ENCODE results near the gene PRDM5. TPM values are rescaled to one million over a fixed set of nuclear protein-coding genes. Genes with fewer than 3 reads are reported as not detected.
"Not testable (repeated sequence)": the region's sequence is repeated elsewhere in the genome, so short reads cannot be mapped to it uniquely, and the experiment has no call there.

PRDM5 gene
- total RNA-seq, 1 donor, result 30.7 TPM

- DNase-seq (ENCODE audit: low read depth), result no peak
- TF ChIP-seq, protein P1, sequence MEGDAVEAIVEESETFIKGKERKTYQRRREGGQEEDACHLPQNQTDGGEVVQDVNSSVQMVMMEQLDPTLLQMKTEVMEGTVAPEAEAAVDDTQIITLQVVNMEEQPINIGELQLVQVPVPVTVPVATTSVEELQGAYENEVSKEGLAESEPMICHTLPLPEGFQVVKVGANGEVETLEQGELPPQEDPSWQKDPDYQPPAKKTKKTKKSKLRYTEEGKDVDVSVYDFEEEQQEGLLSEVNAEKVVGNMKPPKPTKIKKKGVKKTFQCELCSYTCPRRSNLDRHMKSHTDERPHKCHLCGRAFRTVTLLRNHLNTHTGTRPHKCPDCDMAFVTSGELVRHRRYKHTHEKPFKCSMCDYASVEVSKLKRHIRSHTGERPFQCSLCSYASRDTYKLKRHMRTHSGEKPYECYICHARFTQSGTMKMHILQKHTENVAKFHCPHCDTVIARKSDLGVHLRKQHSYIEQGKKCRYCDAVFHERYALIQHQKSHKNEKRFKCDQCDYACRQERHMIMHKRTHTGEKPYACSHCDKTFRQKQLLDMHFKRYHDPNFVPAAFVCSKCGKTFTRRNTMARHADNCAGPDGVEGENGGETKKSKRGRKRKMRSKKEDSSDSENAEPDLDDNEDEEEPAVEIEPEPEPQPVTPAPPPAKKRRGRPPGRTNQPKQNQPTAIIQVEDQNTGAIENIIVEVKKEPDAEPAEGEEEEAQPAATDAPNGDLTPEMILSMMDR (IDR thresholded peaks at IDR 0.05; ENCODE audit: insufficient read depth, low read depth, low read length), result no peak
- no peak overlapping the region for H3K4me3 ChIP-seq (ENCODE audit: low read depth, low read length)
These were observed 172.9 kb downstream of the PRDM5 start for GRCh38 chr4:120749445-120750151.

GRCh38 chr4:120741636-120742035, 180.9 kb downstream of the PRDM5 start:
- H3K4me3 ChIP-seq (ENCODE audit: low read depth, low read length); DNase-seq (ENCODE audit: low read depth): not testable (repeated sequence)

- H3K4me3 ChIP-seq (ENCODE audit: low read depth, low read length), result no peak overlapping the region
- no peak for DNase-seq (ENCODE audit: low read depth)
- TF ChIP-seq, protein P1 (IDR thresholded peaks at IDR 0.05; ENCODE audit: insufficient read depth, low read depth, low read length), result no peak
These were observed 186.2 kb downstream of the PRDM5 start for GRCh38 chr4:120736312-120736711.

DNA sequence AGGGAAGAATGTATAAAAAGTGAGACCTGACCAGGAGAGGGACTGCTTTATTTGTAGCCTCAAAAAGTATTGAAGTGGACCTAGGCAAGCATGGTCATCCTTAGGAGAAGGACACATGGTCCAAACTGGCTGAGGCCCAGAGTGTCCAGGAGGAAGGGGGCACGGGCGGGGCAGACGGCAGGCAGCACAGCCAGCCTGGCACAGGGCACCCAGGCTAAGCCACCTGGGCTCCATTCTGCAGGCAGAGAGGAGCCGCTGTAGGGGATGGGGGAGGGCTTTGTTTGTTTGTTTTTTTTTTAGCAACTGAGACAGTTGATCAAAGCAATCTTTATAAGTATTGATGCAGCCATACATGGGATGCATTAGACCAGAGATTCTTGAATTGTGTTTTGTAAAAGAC, 188.6 kb downstream of the PRDM5 start:
- no peak overlapping the region for H3K4me3 ChIP-seq (ENCODE audit: low read depth, low read length)
- TF ChIP-seq, protein P1 (IDR thresholded peaks at IDR 0.05; ENCODE audit: insufficient read depth, low read depth, low read length), result no peak
- DNase-seq (ENCODE audit: low read depth), result no peak

DNA sequence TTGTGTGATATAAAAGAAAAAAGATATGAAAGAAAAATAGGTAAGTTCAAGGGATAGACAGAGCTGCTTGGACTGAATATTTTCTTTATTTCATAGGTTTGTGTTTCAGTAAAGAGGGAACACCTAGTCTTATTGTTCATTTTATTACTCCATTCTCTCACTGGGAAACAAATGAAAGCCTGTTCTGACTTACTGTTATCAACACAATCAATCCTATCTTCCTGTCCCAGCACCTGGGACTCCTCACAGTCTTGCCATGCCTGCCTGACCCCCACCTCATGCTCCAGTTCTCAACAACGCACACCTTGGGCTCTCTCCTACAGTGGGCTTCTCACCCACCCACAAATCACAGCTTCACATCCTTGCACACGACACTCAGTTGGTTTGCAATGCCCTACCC, 189.5 kb downstream of the PRDM5 start:
- TF ChIP-seq, protein P1 (IDR thresholded peaks at IDR 0.05; ENCODE audit: insufficient read depth, low read depth, low read length), result no peak
- no peak overlapping the region for H3K4me3 ChIP-seq (ENCODE audit: low read depth, low read length)
- no peak for DNase-seq (ENCODE audit: low read depth)

- TF ChIP-seq, protein P1 (IDR thresholded peaks at IDR 0.05; ENCODE audit: insufficient read depth, low read depth, low read length), result no peak
- no peak for DNase-seq (ENCODE audit: low read depth)
- no peak overlapping the region for H3K4me3 ChIP-seq (ENCODE audit: low read depth, low read length)
These were observed 191.0 kb downstream of the PRDM5 start for GRCh38 chr4:120731561-120731960.

- DNase-seq (ENCODE audit: low read depth), result no peak
- TF ChIP-seq, protein P1 (IDR thresholded peaks at IDR 0.05; ENCODE audit: insufficient read depth, low read depth, low read length), result no peak
- no peak overlapping the region for H3K4me3 ChIP-seq (ENCODE audit: low read depth, low read length)
These were observed 191.7 kb downstream of the PRDM5 start for GRCh38 chr4:120730777-120731320.

Measured in fibroblast of villous mesenchyme (primary cell).